MCF 10A (cell line): ENCODE measurements around the gene WWC2. TPM values are rescaled to one million over a fixed set of nuclear protein-coding genes. Genes with fewer than 3 reads are reported as not detected.

Experiments
- BruUV-seq: library from RNA; stranded (reverse); fragments of 400-500 nt; replicated peaks from 2 replicates; lab custom pipeline; 2021; lab: Mats Ljungman, UMichigan
- CTCF ChIA-PET: fragments of 300-600 bp; sonication (Branson Sonifier 250); formaldehyde crosslinking; extraction: SDS; loops from one replicate; lab custom pipeline; 2021; ENCODE audit warnings: antibody characterized with exemption, inconsistent platforms; lab: Yijun Ruan, JAX
- POLR2A ChIA-PET: fragments of 300-600, 350-650 bp; sonication (Branson Sonifier 250); formaldehyde crosslinking; extraction: SDS; loops from one replicate; lab custom pipeline; 2020; ENCODE audit warnings: antibody characterized with exemption, inconsistent platforms; lab: Yijun Ruan, JAX
- DNase-seq: peaks from one replicate; pipeline ENCODE4 v3.0.0-alpha.2; 2018; ENCODE audit not compliant: unreplicated experiment
- H3K27ac Mint-ChIP-seq: one replicate; pipeline ENCODE4 v1.8.0; 2022; ENCODE audit warnings: mild to moderate bottlenecking, low read depth, mixed read lengths; ENCODE audit not compliant: unreplicated experiment
- H3K27me3 Mint-ChIP-seq: one replicate; pipeline ENCODE4 v1.8.0; 2022; ENCODE audit warnings: mixed read lengths; ENCODE audit not compliant: insufficient read depth, unreplicated experiment
- H3K36me3 Mint-ChIP-seq: one replicate; pipeline ENCODE4 v1.8.0; 2022; ENCODE audit warnings: mild to moderate bottlenecking, moderate library complexity, mixed read lengths; ENCODE audit not compliant: insufficient read depth, unreplicated experiment
- H3K4me1 Mint-ChIP-seq: one replicate; pipeline ENCODE4 v1.8.0; 2022; ENCODE audit warnings: mixed read lengths; ENCODE audit not compliant: insufficient read depth, unreplicated experiment
- H3K4me3 Mint-ChIP-seq: one replicate; pipeline ENCODE4 v1.8.0; 2022; ENCODE audit warnings: mild to moderate bottlenecking, moderate library complexity, mixed read lengths; ENCODE audit not compliant: unreplicated experiment
- H3K9me3 Mint-ChIP-seq: one replicate; pipeline ENCODE4 v1.8.0; 2022; ENCODE audit warnings: mixed read lengths; ENCODE audit not compliant: unreplicated experiment
- CTCF ChIP-seq: fragments of 200-600 bp; IDR thresholded peaks from one replicate; pipeline ENCODE4 v1.8.0; 2022; ENCODE audit warnings: antibody characterized with exemption, mild to moderate bottlenecking; ENCODE audit not compliant: unreplicated experiment
- intact Hi-C: fragments of 100-400 bp; cut with micrococcal nuclease; formaldehyde crosslinking; loops from 2 replicates; pipeline ENCODE4 v1.14.1; 2022
- total RNA-seq: library from RNA; stranded (reverse); gene quantifications from 2 replicates; pipeline ENCODE4 v1.2.3, GENCODE V29; 2022

The WWC2 gene
- total RNA-seq, 1 experiment from 2014 or later: 42.4 TPM

GRCh38 chr4:183195534-183195933 lies 96.5 kb downstream of the WWC2 start:
- Mint-ChIP-seq H3K27ac (peak overlapping the region; percentile 17), H3K27me3 (no peaks in the 10 kb centered on the region), H3K36me3 (peaks cover 13% of the 10 kb centered on the region), H3K4me1 (peaks cover 12% of the 10 kb centered on the region), H3K9me3 (no peaks in the 10 kb centered on the region), H3K4me3 (no peak overlapping the region)
- ChIA-PET POLR2A (no interaction called here), CTCF (no interaction called here)
- no peak for TF ChIP-seq CTCF
- intact Hi-C loops: no loop called here
- DNase-seq: no peak
- no TSS peak for BruUV-seq

- CTCF ChIA-PET: no interaction called here
- POLR2A ChIA-PET: interaction anchor here (1.2 kb wide), 1 partner anchor 19 kb away, joined by 3 read pairs; no protein-coding TSS in a partner anchor
- Mint-ChIP-seq H3K36me3 (peaks cover 20% of the 10 kb centered on the region), H3K9me3 (no peaks in the 10 kb centered on the region), H3K4me3 (no peak overlapping the region), H3K27me3 (no peaks in the 10 kb centered on the region), H3K4me1 (peaks cover 24% of the 10 kb centered on the region), H3K27ac (no peak overlapping the region)
- no peak for TF ChIP-seq CTCF
- intact Hi-C loops: no loop called here
- no TSS peak for BruUV-seq
- no peak for DNase-seq
Measured at GRCh38 chr4:183197140-183197539, 98.1 kb downstream of the WWC2 start.

GRCh38 chr4:183200453-183200852 lies 101.4 kb downstream of the WWC2 start:
- TF ChIP-seq CTCF: no peak
- H3K9me3 Mint-ChIP-seq: no peaks in the 10 kb centered on the region
- BruUV-seq: no TSS peak
- CTCF ChIA-PET: interaction anchor here (1.5 kb wide), 1 partner anchor 127 kb away, joined by 3 read pairs; no protein-coding TSS in a partner anchor
- H3K4me3 Mint-ChIP-seq: no peak overlapping the region
- peak overlapping the region; percentile 58 for H3K27ac Mint-ChIP-seq
- peaks cover 25% of the 10 kb centered on the region for H3K36me3 Mint-ChIP-seq
- no peaks in the 10 kb centered on the region for H3K27me3 Mint-ChIP-seq
- POLR2A ChIA-PET: interaction anchor here (0.7 to 0.8 kb wide), 3 partner anchors 17 to 102 kb away, joined by 3 to 4 read pairs (median 3); no protein-coding TSS in a partner anchor
- peaks cover 21% of the 10 kb centered on the region for H3K4me1 Mint-ChIP-seq
- intact Hi-C loops: no loop called here
- DNase-seq: peak; percentile 91

- no TSS peak for BruUV-seq
- CTCF ChIA-PET: interaction anchor here (1.5 kb wide), 1 partner anchor 128 kb away, joined by 3 read pairs; no protein-coding TSS in a partner anchor
- Mint-ChIP-seq H3K27ac (no peak overlapping the region), H3K36me3 (peaks cover 19% of the 10 kb centered on the region), H3K27me3 (no peaks in the 10 kb centered on the region), H3K4me1 (peaks cover 16% of the 10 kb centered on the region), H3K9me3 (no peaks in the 10 kb centered on the region), H3K4me3 (no peak overlapping the region)
- intact Hi-C loops: no loop called here
- TF ChIP-seq CTCF: no peak
- peak; percentile 23 for DNase-seq
- POLR2A ChIA-PET: interaction anchor here (0.7 to 0.8 kb wide), 3 partner anchors 13 to 101 kb away, joined by 3 read pairs; no protein-coding TSS in a partner anchor
Measured at GRCh38 chr4:183201331-183201730, 102.3 kb downstream of the WWC2 start.
